Adrenal gland (tissue), 12 donors: ENCODE measurements around the gene ADGRA1. TPM values are rescaled to one million over a fixed set of nuclear protein-coding genes. Genes with fewer than 3 reads are reported as not detected.

Experiments used
- DNase-seq, 7 donors: peaks; one replicate each; pipeline ENCODE4 v3.0.0-alpha.2; 2019 to 2020
- H3K27ac ChIP-seq, 5 donors: fragments of 200-600 bp; sonication (generic) in 4 of 5; 1 replicate in 3 of 5; 2 replicates in 2 of 5; pipeline versions ENCODE4 v1.5.1 to v1.8.0; 2016 to 2020; ENCODE audit warnings: mild to moderate bottlenecking in 1 of 5
- H3K27me3 ChIP-seq: fragments of 200-600 bp; 2 replicates; pipeline ENCODE4 v1.8.0; 2021
- H3K36me3 ChIP-seq, 2 donors: fragments of 200-600 bp; replicated peaks in 1 of 2; 1 replicate in 1 of 2; 2 replicates in 1 of 2; pipeline versions ENCODE4 v1.5.1 to v1.8.0; 2018 to 2022
- H3K4me1 ChIP-seq, 2 donors: fragments of 200-600 bp; replicated peaks in 1 of 2; 1 replicate in 1 of 2; 2 replicates in 1 of 2; pipeline versions ENCODE4 v1.5.1 to v1.8.0; 2018 to 2021
- H3K4me3 ChIP-seq, 4 donors: fragments of 200-600 bp; sonication (generic) in 3 of 4; one replicate each; pipeline ENCODE4 v1.5.1; 2016 to 2018
- H3K9me3 ChIP-seq, 3 donors: fragments of 200-600 bp; sonication (generic) in 1 of 3; replicated peaks in 1 of 3; 1 replicate in 2 of 3; 2 replicates in 1 of 3; pipeline versions ENCODE4 v1.5.1 to v1.8.0; 2016 to 2021
- CTCF ChIP-seq, 6 experiments: fragments of 450-650 bp in 4 of 6; fragments of 200-600 bp in 2 of 6; sonication (generic) in 1 of 6; IDR thresholded peaks; 1 replicate in 5 of 6; 2 replicates in 1 of 6; pipeline versions ENCODE4 v1.5.1 to v1.8.0; 2016 to 2021; ENCODE audit warnings: antibody characterized with exemption in 6 of 6, mild to moderate bottlenecking in 2 of 6, moderate library complexity in 1 of 6
- POLR2A ChIP-seq, 2 donors: fragments of 450-650 bp; IDR thresholded peaks; one replicate each; pipeline ENCODE4 v1.6.1; 2017; ENCODE audit warnings: antibody characterized with exemption in 2 of 2, mild to moderate bottlenecking in 2 of 2, moderate library complexity in 1 of 2
- WGBS, 4 donors: extraction: QIAGEN DNeasy Blood & Tissue Kit in 2 of 4; methylation state at CpG; one replicate each; pipeline versions ENCODE4 v1.1.5 to v1.1.7; 2013 to 2017; 5-methylcytosine and 5-hydroxymethylcytosine counted together
- intact Hi-C, 2 donors: fragments of 100-400 bp; cut with DNase I; formaldehyde crosslinking; loops; one replicate each; pipeline versions ENCODE4 v1.14.1 to v1.15.0; 2022 to 2023
- polyA plus RNA-seq, 3 donors: library from polyadenylated mRNA; stranded (reverse); fragments of 200-250 nt in 2 of 3; fragments of 350-450 nt in 1 of 3; fragmentation: Illumina TruSeq in 1 of 3; extraction: RNeasy Lipid Tissue Mini Kit (QIAGEN cat#74804) in 1 of 3; gene quantifications; one replicate each; pipeline ENCODE4 v1.2.3, GENCODE V29; 2013 to 2014
- total RNA-seq, 9 donors: library from RNA; depleted of rRNA in 4 of 9; stranded (reverse); fragments of >200 nt in 4 of 9; fragments of 120-200 nt in 1 of 9; fragmentation: NEBNext Ultra II Directional in 1 of 9; extraction: Animal tissue kit (Norgen Biotek cat#: 25700) in 1 of 9; gene quantifications; one replicate each; pipeline versions ENCODE4 v1.1.0 to v1.2.4, GENCODE V29; 2013 to 2023
- donor health status: healthy with polysubstance abuse.
- donor health status: Bipolar disorder and iron deficiency.
- donor health status: DM: yes; HTN: yes; CAD: no.
- donor health status: DM: no; HTN: no; CAD: no.
- donor health status: DM: no; HTN: no; CAD: no.
- donor health status: DM: yes; HTN: yes; CAD: no.

ADGRA1 gene
- total and polyA plus RNA-seq, 12 donors, result 0.06 to 8.2 (median 2.7) TPM; not detected in 2

GRCh38 chr10:133105686-133106390, 18.1 kb downstream of the ADGRA1 start:
- intact Hi-C loops, result no loop called here
- TF ChIP-seq CTCF (IDR thresholded peaks at IDR 0.05), result no peak
- no peak for TF ChIP-seq POLR2A (IDR thresholded peaks at IDR 0.05)
- 60 to 88% (median 72%) methylated on average over 9 to 19 of the region's 19 CpGs for WGBS, 4 donors
- H3K4me3 ChIP-seq, result no peak overlapping the region
- no peak overlapping the region for H3K27ac ChIP-seq
- peaks cover 0 to 13% (median 0%) of the 10 kb centered on the region in 3 donors for H3K9me3 ChIP-seq
- no peak for DNase-seq
- H3K4me1 ChIP-seq, result no peaks in the 10 kb centered on the region
- H3K36me3 ChIP-seq, result no peaks in the 10 kb centered on the region
- H3K27me3 ChIP-seq, result peaks cover 7% of the 10 kb centered on the region

- intact Hi-C loops, result no loop called here
- H3K4me1 ChIP-seq, result no peaks in the 10 kb centered on the region
- 91 to 95% (median 94%) methylated on average over 11 to 18 of the region's 18 CpGs for WGBS, 4 donors
- H3K36me3 ChIP-seq, result no peaks in the 10 kb centered on the region
- H3K27me3 ChIP-seq, result peaks cover 7% of the 10 kb centered on the region
- no peak for TF ChIP-seq CTCF (IDR thresholded peaks at IDR 0.05)
- TF ChIP-seq POLR2A (IDR thresholded peaks at IDR 0.05), result no peak
- DNase-seq, result no peak
- no peak overlapping the region for H3K27ac ChIP-seq
- H3K9me3 ChIP-seq, result peaks cover 0 to 13% (median 0%) of the 10 kb centered on the region in 3 donors
- no peak overlapping the region for H3K4me3 ChIP-seq
Observed at GRCh38 chr10:133106516-133106915, 18.8 kb downstream of the ADGRA1 start.

- 82 to 92% (median 85%) methylated on average over 1 of the region's 1 CpG for WGBS, 4 donors
- no peak for TF ChIP-seq CTCF (IDR thresholded peaks at IDR 0.05)
- no peak for TF ChIP-seq POLR2A (IDR thresholded peaks at IDR 0.05)
- DNase-seq, result no peak
- H3K36me3 ChIP-seq, result no peaks in the 10 kb centered on the region
- H3K4me1 ChIP-seq, result no peaks in the 10 kb centered on the region
- H3K4me3 ChIP-seq, result no peak overlapping the region
- no peak overlapping the region for H3K27ac ChIP-seq
- intact Hi-C loops, result no loop called here
- peaks cover 7% of the 10 kb centered on the region for H3K27me3 ChIP-seq
- peaks cover 0 to 13% (median 0%) of the 10 kb centered on the region in 3 donors for H3K9me3 ChIP-seq
Observed at GRCh38 chr10:133107442-133107841, 19.7 kb downstream of the ADGRA1 start.

GRCh38 chr10:133109711-133110110, 22.0 kb downstream of the ADGRA1 start:
- 55 to 62% (median 57%) methylated on average over 5 to 11 of the region's 11 CpGs for WGBS, 4 donors
- no peaks in the 10 kb centered on the region for H3K4me1 ChIP-seq

More at GRCh38 chr10:133109711-133110110, 22.0 kb downstream of the ADGRA1 start:
- Histone ChIP-seq H3K27ac (no peak overlapping the region), H3K9me3 (peaks cover 0 to 13% (median 0%) of the 10 kb centered on the region in 3 donors), H3K4me3 (no peak overlapping the region), H3K36me3 (no peaks in the 10 kb centered on the region), H3K27me3 (peaks cover 2% of the 10 kb centered on the region)
- no peak for DNase-seq
- TF ChIP-seq POLR2A (IDR thresholded peaks at IDR 0.05), result no peak
- no peak for TF ChIP-seq CTCF (IDR thresholded peaks at IDR 0.05)
- intact Hi-C loops, result no loop called here
